ENCODE measurements around the gene ARHGAP1.

Gene ARHGAP1

GRCh38 chr11:46692450-46692849, 8.0 kb downstream of the ARHGAP1 start:
- DNase-seq = no peak

GRCh38 chr11:46690702-46691101, 9.7 kb downstream of the ARHGAP1 start:
- no peak for DNase-seq

- no peak for DNase-seq
Observed at GRCh38 chr11:46686886-46687795, 13.3 kb downstream of the ARHGAP1 start.

- no peak for DNase-seq
Observed at GRCh38 chr11:46684367-46684766, 16.1 kb downstream of the ARHGAP1 start.

- DNase-seq = no peak
Observed at GRCh38 chr11:46682773-46683752, 17.4 kb downstream of the ARHGAP1 start.

- no peak for DNase-seq
Observed at GRCh38 chr11:46681814-46682213, 18.6 kb downstream of the ARHGAP1 start.

- DNase-seq = no peak
Observed at GRCh38 chr11:46680815-46681214, 19.6 kb downstream of the ARHGAP1 start.

GRCh38 chr11:46680164-46680760, 20.2 kb downstream of the ARHGAP1 start:
- no peak for DNase-seq

- no peak for DNase-seq
Observed at GRCh38 chr11:46679241-46680163, 20.9 kb downstream of the ARHGAP1 start.

- DNase-seq = no peak
Observed at GRCh38 chr11:46678741-46679130, 21.7 kb downstream of the ARHGAP1 start.

GRCh38 chr11:46677991-46678740, 22.3 kb downstream of the ARHGAP1 start:
- no peak for DNase-seq

GRCh38 chr11:46677169-46677568, 23.2 kb downstream of the ARHGAP1 start:
- no peak for DNase-seq

- no peak for DNase-seq
Observed at GRCh38 chr11:46676436-46677158, 23.8 kb downstream of the ARHGAP1 start.

GRCh38 chr11:46675949-46676348, 24.5 kb downstream of the ARHGAP1 start:
- DNase-seq = no peak

- DNase-seq = no peak
Observed at GRCh38 chr11:46675288-46675851, 25.0 kb downstream of the ARHGAP1 start.

GRCh38 chr11:46674463-46675287, 25.7 kb downstream of the ARHGAP1 start:
- peak; percentile 29 for DNase-seq

GRCh38 chr11:46673713-46674462, 26.5 kb downstream of the ARHGAP1 start:
- DNase-seq = no peak

GRCh38 chr11:46672381-46672839, 28.0 kb downstream of the ARHGAP1 start:
- no peak for DNase-seq

All from OCI-M1 (cell line).